Esophagus muscularis mucosa (tissue), 4 donors: ENCODE results near the gene NCOA1.

Source experiments
- CTCF ChIP-seq, 3 experiments: fragments of 200-600 bp in 2 of 3; fragments of 450-650 bp in 1 of 3; sonication (generic) in 2 of 3; IDR thresholded peaks; one replicate each; pipeline ENCODE4 v1.5.1; 2017 to 2019; ENCODE audit warnings: antibody characterized with exemption in 3 of 3, mild to moderate bottlenecking in 2 of 3, moderate library complexity in 1 of 3
- EP300 ChIP-seq: sonication (generic); formaldehyde crosslinking; IDR thresholded peaks from one replicate; pipeline ENCODE4 v1.6.1; 2017; ENCODE audit warnings: antibody characterized with exemption
- POLR2AphosphoS5 ChIP-seq, 2 donors: sonication (generic); formaldehyde crosslinking; IDR thresholded peaks; one replicate each; pipeline ENCODE4 v1.6.1; 2017; ENCODE audit warnings: antibody characterized with exemption in 2 of 2

GRCh38 chr2:24494410-24494809 is 3.4 kb downstream of the NCOA1 start:
- TF ChIP-seq POLR2AphosphoS5 (IDR thresholded peaks at IDR 0.05) = no peak
- no peak for TF ChIP-seq EP300
- TF ChIP-seq CTCF (IDR thresholded peaks at IDR 0.05) = no peak
